ENCODE measurements around the gene PRKCA.
A peak's percentile ranks its signal among the peaks of the same experiment; 100 is the strongest.
"Not testable (repeated sequence)": the region's sequence is repeated elsewhere in the genome, so short reads cannot be mapped to it uniquely, and the experiment has no call there.

Gene PRKCA

DNA sequence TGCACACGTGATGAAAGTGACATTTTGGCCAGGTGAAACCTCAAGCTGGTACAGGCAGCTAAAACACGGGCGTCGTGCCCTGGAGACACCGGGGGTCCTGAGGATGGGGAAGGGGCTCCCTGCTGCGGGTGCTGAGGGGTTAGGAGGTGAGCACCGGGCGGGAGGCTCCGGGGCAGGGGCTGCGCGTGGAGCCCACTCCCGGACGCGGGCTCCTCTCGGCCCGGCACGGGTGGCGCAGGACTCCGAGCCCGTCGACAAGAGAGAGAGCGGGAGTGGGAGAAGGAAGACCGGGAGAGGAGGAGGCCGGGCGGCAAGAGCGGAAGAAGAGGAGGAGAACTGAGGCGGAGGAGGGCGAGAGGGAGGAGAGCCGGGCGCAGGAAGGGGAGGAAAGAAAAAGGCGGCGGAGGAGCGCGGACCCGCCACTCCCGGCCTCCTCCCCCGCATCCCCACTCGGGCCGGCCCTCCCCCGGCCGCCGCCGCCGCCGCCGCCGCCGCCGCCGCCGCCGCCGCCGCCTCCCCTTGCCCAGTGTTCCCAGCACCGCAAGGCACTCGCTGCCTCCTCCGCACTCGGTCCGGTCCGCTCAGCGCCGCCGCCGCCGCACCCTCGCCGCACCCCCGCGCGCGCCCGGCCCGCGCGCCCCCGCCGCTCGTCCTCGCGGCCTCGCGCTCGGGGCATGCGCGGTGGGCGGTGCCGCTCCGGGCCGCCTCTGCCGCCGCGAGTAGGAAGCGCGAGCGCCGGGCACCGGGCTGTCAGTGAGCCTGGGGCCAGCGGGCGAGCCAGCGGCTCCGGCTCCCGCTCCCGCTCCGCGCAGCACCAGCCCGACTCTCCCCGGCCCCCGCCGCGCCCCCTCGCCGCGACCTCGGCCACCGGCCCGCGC, at the start of gene PRKCA:
PRKCA (plus strand) TSS at position 750 of the 878 bp plus-strand sequence.
- Histone ChIP-seq H3K4me1 (ENCODE audit: insufficient read depth, low read length) (peaks cover 13% of the 10 kb centered on the region), H3K27me3 (ENCODE audit: control insufficient read depth in 1 of 2, insufficient read depth in 2 of 2, low read length in 2 of 2) (no peaks in the 10 kb centered on the region), H3K9ac (ENCODE audit: low read length) (peak within 1 kb of the TSS; percentile 59), H3K27ac (ENCODE audit: low read depth, low read length) (peak within 1 kb of the TSS; percentile 87), H3K9me3 (ENCODE audit: low read length) (no peaks in the 10 kb centered on the region), H3K4me3 (ENCODE audit: low read depth in 1 of 2, low read length in 2 of 2) (peak within 1 kb of the TSS; percentile 78 to 84), H3K36me3 (ENCODE audit: insufficient read depth, low read length) (no peaks in the 10 kb centered on the region)

- not testable (repeated sequence) for H3K4me1 ChIP-seq (ENCODE audit: insufficient read depth, low read length); H3K27me3 ChIP-seq (ENCODE audit: control insufficient read depth in 1 of 2, insufficient read depth in 2 of 2, low read length in 2 of 2); H3K36me3 ChIP-seq (ENCODE audit: insufficient read depth, low read length); H3K9me3 ChIP-seq (ENCODE audit: low read length); H3K27ac ChIP-seq (ENCODE audit: low read depth, low read length); H3K4me3 ChIP-seq (ENCODE audit: low read depth in 1 of 2, low read length in 2 of 2); H3K9ac ChIP-seq (ENCODE audit: low read length)
These were observed 49.0 kb upstream of the PRKCA start for GRCh38 chr17:66253458-66253857.

GRCh38 chr17:66255112-66255511, 47.3 kb upstream of the PRKCA start:
- Histone ChIP-seq H3K4me3 (ENCODE audit: low read depth in 1 of 2, low read length in 2 of 2) (no peak overlapping the region), H3K9me3 (ENCODE audit: low read length) (no peaks in the 10 kb centered on the region), H3K36me3 (ENCODE audit: insufficient read depth, low read length) (no peaks in the 10 kb centered on the region), H3K27me3 (ENCODE audit: control insufficient read depth in 1 of 2, insufficient read depth in 2 of 2, low read length in 2 of 2) (no peaks in the 10 kb centered on the region), H3K27ac (ENCODE audit: low read depth, low read length) (no peak overlapping the region), H3K9ac (ENCODE audit: low read length) (no peak overlapping the region), H3K4me1 (ENCODE audit: insufficient read depth, low read length) (no peaks in the 10 kb centered on the region)

DNA sequence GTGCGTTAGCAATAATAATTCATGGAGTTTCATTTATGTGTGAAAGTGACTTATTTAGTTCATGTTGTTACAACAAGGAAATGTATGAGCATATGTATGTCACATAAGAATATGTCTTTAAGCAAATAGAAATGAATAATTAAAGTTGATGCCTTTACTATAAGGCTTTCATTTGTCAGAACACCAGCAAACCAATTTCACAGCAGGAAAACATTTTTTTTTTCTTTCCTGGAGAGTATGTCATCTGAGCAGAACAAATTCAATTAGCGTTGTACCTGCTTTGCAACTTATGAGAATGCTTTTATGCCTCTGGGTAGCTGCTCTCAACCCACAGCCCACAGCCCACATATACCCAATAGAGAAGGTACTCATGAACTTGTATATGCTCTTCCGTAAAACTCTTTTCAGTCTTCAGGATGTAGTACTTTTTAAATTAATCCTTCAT, 46.9 kb upstream of the PRKCA start:
- Histone ChIP-seq H3K4me3 (ENCODE audit: low read depth in 1 of 2, low read length in 2 of 2) (no peak overlapping the region), H3K27me3 (ENCODE audit: control insufficient read depth in 1 of 2, insufficient read depth in 2 of 2, low read length in 2 of 2) (no peaks in the 10 kb centered on the region), H3K9me3 (ENCODE audit: low read length) (no peaks in the 10 kb centered on the region), H3K36me3 (ENCODE audit: insufficient read depth, low read length) (no peaks in the 10 kb centered on the region), H3K27ac (ENCODE audit: low read depth, low read length) (no peak overlapping the region), H3K4me1 (ENCODE audit: insufficient read depth, low read length) (no peaks in the 10 kb centered on the region), H3K9ac (ENCODE audit: low read length) (no peak overlapping the region)

GRCh38 chr17:66260275-66260674, 42.1 kb upstream of the PRKCA start:
- H3K9me3 ChIP-seq (ENCODE audit: low read length): no peaks in the 10 kb centered on the region
- H3K4me1 ChIP-seq (ENCODE audit: insufficient read depth, low read length): no peaks in the 10 kb centered on the region
- no peak overlapping the region for H3K4me3 ChIP-seq (ENCODE audit: low read depth in 1 of 2, low read length in 2 of 2)
- no peak overlapping the region for H3K9ac ChIP-seq (ENCODE audit: low read length)
- H3K36me3 ChIP-seq (ENCODE audit: insufficient read depth, low read length): no peaks in the 10 kb centered on the region
- H3K27ac ChIP-seq (ENCODE audit: low read depth, low read length): no peak overlapping the region
- H3K27me3 ChIP-seq (ENCODE audit: control insufficient read depth in 1 of 2, insufficient read depth in 2 of 2, low read length in 2 of 2): no peaks in the 10 kb centered on the region

GRCh38 chr17:66260688-66261087, 41.7 kb upstream of the PRKCA start:
- H3K36me3 ChIP-seq (ENCODE audit: insufficient read depth, low read length): no peaks in the 10 kb centered on the region
- no peaks in the 10 kb centered on the region for H3K4me1 ChIP-seq (ENCODE audit: insufficient read depth, low read length)
- no peak overlapping the region for H3K9ac ChIP-seq (ENCODE audit: low read length)
- no peak overlapping the region for H3K4me3 ChIP-seq (ENCODE audit: low read depth in 1 of 2, low read length in 2 of 2)
- H3K27me3 ChIP-seq (ENCODE audit: control insufficient read depth in 1 of 2, insufficient read depth in 2 of 2, low read length in 2 of 2): no peaks in the 10 kb centered on the region
- no peaks in the 10 kb centered on the region for H3K9me3 ChIP-seq (ENCODE audit: low read length)
- no peak overlapping the region for H3K27ac ChIP-seq (ENCODE audit: low read depth, low read length)

- Histone ChIP-seq H3K4me1 (ENCODE audit: insufficient read depth, low read length) (no peaks in the 10 kb centered on the region), H3K9me3 (ENCODE audit: low read length) (no peaks in the 10 kb centered on the region)
These were observed 39.6 kb upstream of the PRKCA start for GRCh38 chr17:66262767-66263166.

GRCh38 chr17:66264696-66265095, 37.7 kb upstream of the PRKCA start:
- Histone ChIP-seq H3K9me3 (ENCODE audit: low read length) (no peaks in the 10 kb centered on the region), H3K4me1 (ENCODE audit: insufficient read depth, low read length) (no peaks in the 10 kb centered on the region), H3K36me3 (ENCODE audit: insufficient read depth, low read length) (no peaks in the 10 kb centered on the region), H3K27ac (ENCODE audit: low read depth, low read length) (no peak overlapping the region), H3K4me3 (ENCODE audit: low read depth in 1 of 2, low read length in 2 of 2) (no peak overlapping the region), H3K9ac (ENCODE audit: low read length) (no peak overlapping the region), H3K27me3 (ENCODE audit: control insufficient read depth in 1 of 2, insufficient read depth in 2 of 2, low read length in 2 of 2) (no peaks in the 10 kb centered on the region)

More at GRCh38 chr17:66262767-66263166, 39.6 kb upstream of the PRKCA start:
- Histone ChIP-seq H3K27me3 (ENCODE audit: control insufficient read depth in 1 of 2, insufficient read depth in 2 of 2, low read length in 2 of 2) (no peaks in the 10 kb centered on the region), H3K36me3 (ENCODE audit: insufficient read depth, low read length) (no peaks in the 10 kb centered on the region), H3K9ac (ENCODE audit: low read length) (no peak overlapping the region), H3K27ac (ENCODE audit: low read depth, low read length) (no peak overlapping the region), H3K4me3 (ENCODE audit: low read depth in 1 of 2, low read length in 2 of 2) (no peak overlapping the region)

GRCh38 chr17:66268247-66268927, 34.0 kb upstream of the PRKCA start:
- no peak overlapping the region for H3K4me3 ChIP-seq (ENCODE audit: low read depth in 1 of 2, low read length in 2 of 2)
- H3K27me3 ChIP-seq (ENCODE audit: control insufficient read depth in 1 of 2, insufficient read depth in 2 of 2, low read length in 2 of 2): no peaks in the 10 kb centered on the region
- H3K9ac ChIP-seq (ENCODE audit: low read length): no peak overlapping the region
- peaks cover 3% of the 10 kb centered on the region for H3K4me1 ChIP-seq (ENCODE audit: insufficient read depth, low read length)
- no peaks in the 10 kb centered on the region for H3K9me3 ChIP-seq (ENCODE audit: low read length)
- H3K36me3 ChIP-seq (ENCODE audit: insufficient read depth, low read length): no peaks in the 10 kb centered on the region
- no peak overlapping the region for H3K27ac ChIP-seq (ENCODE audit: low read depth, low read length)

DNA sequence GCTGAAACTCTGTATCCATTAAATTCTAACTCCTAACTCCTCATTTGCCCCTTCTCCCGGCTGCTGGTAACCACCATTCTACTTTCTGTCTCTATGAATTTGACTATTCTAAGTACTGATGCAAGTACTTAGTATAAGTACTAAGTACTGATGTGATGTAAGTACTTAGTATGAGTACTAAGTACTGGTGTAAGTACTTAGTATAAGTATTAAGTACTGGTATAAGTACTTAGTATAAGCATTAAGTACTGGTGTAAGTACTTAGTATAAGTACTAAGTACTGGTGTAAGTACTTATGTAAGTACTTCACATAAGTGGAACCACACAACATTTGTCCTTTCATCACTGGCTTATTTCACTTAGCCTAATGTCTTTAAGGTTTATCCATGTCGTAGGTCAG, 32.3 kb upstream of the PRKCA start:
- no peaks in the 10 kb centered on the region for H3K27me3 ChIP-seq (ENCODE audit: control insufficient read depth in 1 of 2, insufficient read depth in 2 of 2, low read length in 2 of 2)
- H3K36me3 ChIP-seq (ENCODE audit: insufficient read depth, low read length): no peaks in the 10 kb centered on the region
- H3K9ac ChIP-seq (ENCODE audit: low read length): no peak overlapping the region
- H3K9me3 ChIP-seq (ENCODE audit: low read length): no peaks in the 10 kb centered on the region
- H3K27ac ChIP-seq (ENCODE audit: low read depth, low read length): no peak overlapping the region
- no peak overlapping the region for H3K4me3 ChIP-seq (ENCODE audit: low read depth in 1 of 2, low read length in 2 of 2)
- peaks cover 3% of the 10 kb centered on the region for H3K4me1 ChIP-seq (ENCODE audit: insufficient read depth, low read length)

DNA sequence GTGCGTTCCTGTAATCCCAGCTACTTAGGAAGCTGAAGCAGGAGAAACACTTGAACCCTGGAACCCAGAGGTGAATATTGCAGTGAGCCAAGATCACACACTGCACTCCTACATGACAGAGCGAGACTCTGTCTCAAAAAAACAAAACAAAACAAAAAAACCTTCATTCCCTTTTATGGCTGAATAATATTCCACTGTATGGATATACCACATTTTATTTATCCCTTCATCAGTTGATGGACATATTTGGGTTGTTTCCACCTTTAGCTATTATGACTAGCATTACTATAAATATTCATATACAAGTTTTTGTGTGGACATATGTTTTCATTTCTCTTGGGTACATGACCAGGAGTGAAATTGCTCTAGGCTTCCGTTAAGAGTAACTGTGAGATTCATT, 30.9 kb upstream of the PRKCA start:
- Histone ChIP-seq H3K27ac (ENCODE audit: low read depth, low read length) (no peak overlapping the region), H3K4me1 (ENCODE audit: insufficient read depth, low read length) (peaks cover 3% of the 10 kb centered on the region), H3K27me3 (ENCODE audit: control insufficient read depth in 1 of 2, insufficient read depth in 2 of 2, low read length in 2 of 2) (no peaks in the 10 kb centered on the region), H3K36me3 (ENCODE audit: insufficient read depth, low read length) (no peaks in the 10 kb centered on the region), H3K9me3 (ENCODE audit: low read length) (no peaks in the 10 kb centered on the region), H3K9ac (ENCODE audit: low read length) (no peak overlapping the region), H3K4me3 (ENCODE audit: low read depth in 1 of 2, low read length in 2 of 2) (no peak overlapping the region)
